Measurements from ENCODE around the gene C21orf91.

The C21orf91 gene

GRCh38 chr21:17745086-17745485 is 74.1 kb downstream of the C21orf91 start:
- Histone ChIP-seq H3K79me2 (ENCODE audit: insufficient read depth, low read length) (no peaks in the 10 kb centered on the region), H3K27me3 (ENCODE audit: low read length) (no peaks in the 10 kb centered on the region), H3K9ac (ENCODE audit: low read length) (no peak overlapping the region), H3K9me3 (ENCODE audit: insufficient read depth, low read length) (peaks cover 9% of the 10 kb centered on the region; the same call in 1 of the 2 replicates), H3K9me2 (replicated peaks; ENCODE audit: insufficient read depth, low read length) (no peaks in the 10 kb centered on the region), H3K36me3 (ENCODE audit: low read length) (no peaks in the 10 kb centered on the region), H3F3A (ENCODE audit: insufficient read depth) (no peaks in the 10 kb centered on the region), H3K27ac (ENCODE audit: low read depth, low read length) (no peak overlapping the region), H4K20me1 (ENCODE audit: low read depth, low read length) (no peaks in the 10 kb centered on the region), H3K4me2 (ENCODE audit: low read depth, low read length, poor library complexity, severe bottlenecking) (no peak overlapping the region), H3K4me3 (ENCODE audit: insufficient read depth, low read length, poor library complexity, severe bottlenecking) (no peak overlapping the region), H2AFZ (ENCODE audit: low read depth, low read length, severe bottlenecking) (no peak overlapping the region)
- TF ChIP-seq, protein P1, sequence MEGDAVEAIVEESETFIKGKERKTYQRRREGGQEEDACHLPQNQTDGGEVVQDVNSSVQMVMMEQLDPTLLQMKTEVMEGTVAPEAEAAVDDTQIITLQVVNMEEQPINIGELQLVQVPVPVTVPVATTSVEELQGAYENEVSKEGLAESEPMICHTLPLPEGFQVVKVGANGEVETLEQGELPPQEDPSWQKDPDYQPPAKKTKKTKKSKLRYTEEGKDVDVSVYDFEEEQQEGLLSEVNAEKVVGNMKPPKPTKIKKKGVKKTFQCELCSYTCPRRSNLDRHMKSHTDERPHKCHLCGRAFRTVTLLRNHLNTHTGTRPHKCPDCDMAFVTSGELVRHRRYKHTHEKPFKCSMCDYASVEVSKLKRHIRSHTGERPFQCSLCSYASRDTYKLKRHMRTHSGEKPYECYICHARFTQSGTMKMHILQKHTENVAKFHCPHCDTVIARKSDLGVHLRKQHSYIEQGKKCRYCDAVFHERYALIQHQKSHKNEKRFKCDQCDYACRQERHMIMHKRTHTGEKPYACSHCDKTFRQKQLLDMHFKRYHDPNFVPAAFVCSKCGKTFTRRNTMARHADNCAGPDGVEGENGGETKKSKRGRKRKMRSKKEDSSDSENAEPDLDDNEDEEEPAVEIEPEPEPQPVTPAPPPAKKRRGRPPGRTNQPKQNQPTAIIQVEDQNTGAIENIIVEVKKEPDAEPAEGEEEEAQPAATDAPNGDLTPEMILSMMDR (IDR thresholded peaks at IDR 0.05; ENCODE audit: insufficient read depth, low read length, poor library complexity, severe bottlenecking), result no peak
- no peak for TF ChIP-seq EZH2phosphoT487 (conservative IDR thresholded peaks at IDR 0.05; ENCODE audit: low read length)

DNA sequence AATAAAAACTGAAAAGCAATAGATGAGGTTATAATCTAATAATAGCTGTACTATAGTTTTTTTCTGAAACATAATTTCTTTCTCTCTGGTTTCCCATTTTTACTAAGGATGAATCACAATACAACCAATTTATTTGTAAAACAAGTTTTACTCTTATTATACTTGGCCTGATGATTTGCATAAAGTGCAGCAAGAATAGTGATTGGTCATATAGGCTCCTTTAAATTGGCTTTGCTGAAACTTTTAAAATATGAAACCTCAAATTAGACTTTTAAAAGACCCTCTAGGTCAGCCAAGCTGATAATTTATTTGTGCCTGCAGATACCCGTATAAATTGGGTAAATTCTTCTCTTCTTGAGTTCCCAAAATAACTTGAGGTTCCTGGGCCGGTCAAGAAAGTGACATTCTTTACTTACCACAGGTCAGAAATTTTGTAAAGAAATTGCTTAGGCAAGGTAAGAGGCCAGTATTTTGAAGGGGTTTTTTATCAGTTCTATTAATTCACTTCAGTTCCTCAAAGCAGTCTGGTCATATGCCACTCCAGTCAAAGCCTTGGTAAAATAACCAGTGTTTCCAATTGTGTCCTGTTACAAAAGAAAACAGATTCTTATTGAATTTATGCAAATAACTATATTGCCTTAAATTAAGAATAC is 76.1 kb downstream of the C21orf91 start:
- Histone ChIP-seq H3K4me2 (ENCODE audit: low read depth, low read length, poor library complexity, severe bottlenecking) (no peak overlapping the region), H3F3A (ENCODE audit: insufficient read depth) (no peaks in the 10 kb centered on the region), H3K27me3 (ENCODE audit: low read length) (no peaks in the 10 kb centered on the region), H3K9me3 (ENCODE audit: insufficient read depth, low read length) (peaks cover 9% of the 10 kb centered on the region; the same call in 1 of the 2 replicates), H3K36me3 (ENCODE audit: low read length) (no peaks in the 10 kb centered on the region), H3K4me3 (ENCODE audit: insufficient read depth, low read length, poor library complexity, severe bottlenecking) (no peak overlapping the region), H3K9ac (ENCODE audit: low read length) (no peak overlapping the region), H3K79me2 (ENCODE audit: insufficient read depth, low read length) (no peaks in the 10 kb centered on the region), H2AFZ (ENCODE audit: low read depth, low read length, severe bottlenecking) (no peak overlapping the region), H3K9me2 (replicated peaks; ENCODE audit: insufficient read depth, low read length) (no peaks in the 10 kb centered on the region), H4K20me1 (ENCODE audit: low read depth, low read length) (no peaks in the 10 kb centered on the region), H3K27ac (ENCODE audit: low read depth, low read length) (no peak overlapping the region)
- no peak for TF ChIP-seq EZH2phosphoT487 (conservative IDR thresholded peaks at IDR 0.05; ENCODE audit: low read length)
- TF ChIP-seq, protein P1 (IDR thresholded peaks at IDR 0.05; ENCODE audit: insufficient read depth, low read length, poor library complexity, severe bottlenecking), result no peak

- Histone ChIP-seq H2AFZ (ENCODE audit: low read depth, low read length, severe bottlenecking) (no peak overlapping the region), H3K9me2 (replicated peaks; ENCODE audit: insufficient read depth, low read length) (no peaks in the 10 kb centered on the region), H3K4me3 (ENCODE audit: insufficient read depth, low read length, poor library complexity, severe bottlenecking) (no peak overlapping the region), H4K20me1 (ENCODE audit: low read depth, low read length) (no peaks in the 10 kb centered on the region), H3K27me3 (ENCODE audit: low read length) (no peaks in the 10 kb centered on the region), H3K27ac (ENCODE audit: low read depth, low read length) (no peak overlapping the region), H3K9ac (ENCODE audit: low read length) (no peak overlapping the region), H3K9me3 (ENCODE audit: insufficient read depth, low read length) (peaks cover 9% of the 10 kb centered on the region; the same call in 1 of the 2 replicates), H3K4me2 (ENCODE audit: low read depth, low read length, poor library complexity, severe bottlenecking) (no peak overlapping the region), H3F3A (ENCODE audit: insufficient read depth) (no peaks in the 10 kb centered on the region), H3K36me3 (ENCODE audit: low read length) (no peaks in the 10 kb centered on the region), H3K79me2 (ENCODE audit: insufficient read depth, low read length) (no peaks in the 10 kb centered on the region)
- no peak for TF ChIP-seq EZH2phosphoT487 (conservative IDR thresholded peaks at IDR 0.05; ENCODE audit: low read length)
- TF ChIP-seq, protein P1 (IDR thresholded peaks at IDR 0.05; ENCODE audit: insufficient read depth, low read length, poor library complexity, severe bottlenecking), result no peak
Measured at GRCh38 chr21:17742181-17742580, 77.0 kb downstream of the C21orf91 start.
